NCI-H69 (cell line): Measurements from ENCODE around the gene CDH16.

ENCODE experiments used
- DNase-seq: peaks from one replicate; lab custom pipeline; 2025; lab: John Stamatoyannopoulos, UW

CDH16 gene

GRCh38 chr16:66894948-66895688, 23.6 kb downstream of the CDH16 start:
- DNase-seq = peak; percentile 64

- no peak for DNase-seq
Observed at GRCh38 chr16:66894055-66894454, 24.6 kb downstream of the CDH16 start.

- no peak for DNase-seq
Observed at GRCh38 chr16:66891797-66892196, 26.9 kb downstream of the CDH16 start.

GRCh38 chr16:66891360-66891759, 27.3 kb downstream of the CDH16 start:
- no peak for DNase-seq

- no peak for DNase-seq
Observed at GRCh38 chr16:66890799-66891198, 27.9 kb downstream of the CDH16 start.

GRCh38 chr16:66889622-66890021, 29.1 kb downstream of the CDH16 start:
- no peak for DNase-seq

GRCh38 chr16:66888647-66889615, 29.8 kb downstream of the CDH16 start:
- no peak for DNase-seq

- DNase-seq = no peak
Observed at GRCh38 chr16:66886914-66887313, 31.8 kb downstream of the CDH16 start.

- DNase-seq = no peak
Observed at GRCh38 chr16:66886321-66886720, 32.4 kb downstream of the CDH16 start.

GRCh38 chr16:66885491-66885890, 33.2 kb downstream of the CDH16 start:
- no peak for DNase-seq

- no peak for DNase-seq
Observed at GRCh38 chr16:66882702-66883101, 36.0 kb downstream of the CDH16 start.

GRCh38 chr16:66881964-66882508, 36.6 kb downstream of the CDH16 start:
- DNase-seq = no peak

GRCh38 chr16:66881560-66881959, 37.1 kb downstream of the CDH16 start:
- DNase-seq = no peak

GRCh38 chr16:66881014-66881417, 37.7 kb downstream of the CDH16 start:
- DNase-seq = peak; percentile 28

- DNase-seq = peak; percentile 95
Observed at GRCh38 chr16:66880288-66881013, 38.2 kb downstream of the CDH16 start, which contains the start of gene PDP2. Gene PDP2 (plus strand): TSS chr16:66880515. CDS start chr16:66884285, 3,770 bp downstream.

- no peak for DNase-seq
Observed at GRCh38 chr16:66878067-66878466, 40.6 kb downstream of the CDH16 start.

- DNase-seq = peak; percentile 37
Observed at GRCh38 chr16:66874079-66874775, 44.5 kb downstream of the CDH16 start.

- DNase-seq = peak; percentile 32
Observed at GRCh38 chr16:66873685-66874055, 45.0 kb downstream of the CDH16 start.

GRCh38 chr16:66872943-66873684, 45.6 kb downstream of the CDH16 start:
- DNase-seq = peak; percentile 87

- DNase-seq = peak; percentile 17
Observed at GRCh38 chr16:66872559-66872942, 46.1 kb downstream of the CDH16 start.

GRCh38 chr16:66871840-66872239, 46.8 kb downstream of the CDH16 start:
- DNase-seq = no peak
